ENCODE results near the gene MED9. TPM values are rescaled to one million over a fixed set of nuclear protein-coding genes. Genes with fewer than 3 reads are reported as not detected.

Gene MED9
- total RNA-seq, 2 donors from 2014 or later, result 18.4 to 20.5 TPM

- Histone ChIP-seq H3K4me3 (ENCODE audit: low read length) (no peak overlapping the region), H3K27me3 (ENCODE audit: control insufficient read depth, insufficient read depth, low read length, poor library complexity, severe bottlenecking) (no peaks in the 10 kb centered on the region), H3K36me3 (ENCODE audit: control insufficient read depth, insufficient read depth, low read length) (no peaks in the 10 kb centered on the region), H3K27ac (ENCODE audit: low read depth, low read length) (no peak overlapping the region), H3K9ac (ENCODE audit: extremely low read depth, low read length, poor library complexity, severe bottlenecking) (no peak overlapping the region), H3K9me3 (ENCODE audit: control insufficient read depth, low read length) (no peaks in the 10 kb centered on the region), H3K4me1 (ENCODE audit: control insufficient read depth, insufficient read depth, low read length) (peaks cover 3% of the 10 kb centered on the region)
- Mint-ChIP-seq H3K27me3 (ENCODE audit: insufficient read depth) (no peaks in the 10 kb centered on the region), H3K27ac (no peak overlapping the region), H3K4me3 (no peak overlapping the region), H3K4me1 (peaks cover 3% of the 10 kb centered on the region), H3K9me3 (no peaks in the 10 kb centered on the region), H3K36me3 (ENCODE audit: low read depth) (no peaks in the 10 kb centered on the region)
- no peak for DNase-seq
- TF ChIP-seq, protein P1, sequence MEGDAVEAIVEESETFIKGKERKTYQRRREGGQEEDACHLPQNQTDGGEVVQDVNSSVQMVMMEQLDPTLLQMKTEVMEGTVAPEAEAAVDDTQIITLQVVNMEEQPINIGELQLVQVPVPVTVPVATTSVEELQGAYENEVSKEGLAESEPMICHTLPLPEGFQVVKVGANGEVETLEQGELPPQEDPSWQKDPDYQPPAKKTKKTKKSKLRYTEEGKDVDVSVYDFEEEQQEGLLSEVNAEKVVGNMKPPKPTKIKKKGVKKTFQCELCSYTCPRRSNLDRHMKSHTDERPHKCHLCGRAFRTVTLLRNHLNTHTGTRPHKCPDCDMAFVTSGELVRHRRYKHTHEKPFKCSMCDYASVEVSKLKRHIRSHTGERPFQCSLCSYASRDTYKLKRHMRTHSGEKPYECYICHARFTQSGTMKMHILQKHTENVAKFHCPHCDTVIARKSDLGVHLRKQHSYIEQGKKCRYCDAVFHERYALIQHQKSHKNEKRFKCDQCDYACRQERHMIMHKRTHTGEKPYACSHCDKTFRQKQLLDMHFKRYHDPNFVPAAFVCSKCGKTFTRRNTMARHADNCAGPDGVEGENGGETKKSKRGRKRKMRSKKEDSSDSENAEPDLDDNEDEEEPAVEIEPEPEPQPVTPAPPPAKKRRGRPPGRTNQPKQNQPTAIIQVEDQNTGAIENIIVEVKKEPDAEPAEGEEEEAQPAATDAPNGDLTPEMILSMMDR (conservative IDR thresholded peaks at IDR 0.05), result no peak
- WGBS, 2 experiments (ENCODE audit: insufficient coverage in 1 of 2, insufficient read length in 1 of 2), result 94 to 96% methylated on average over 11 to 15 of the region's 15 CpGs
Observed at GRCh38 chr17:17536702-17537101, 59.9 kb downstream of the MED9 start.

GRCh38 chr17:17537311-17538099, 60.7 kb downstream of the MED9 start:
- H3K4me1 Mint-ChIP-seq, result peaks cover 3% of the 10 kb centered on the region
- H3K27ac Mint-ChIP-seq, result no peak overlapping the region
- no peak overlapping the region for H3K4me3 ChIP-seq (ENCODE audit: low read length)
- TF ChIP-seq, protein P1 (conservative IDR thresholded peaks at IDR 0.05), result no peak
- H3K4me3 Mint-ChIP-seq, result no peak overlapping the region
- no peaks in the 10 kb centered on the region for H3K27me3 ChIP-seq (ENCODE audit: control insufficient read depth, insufficient read depth, low read length, poor library complexity, severe bottlenecking)
- no peak for DNase-seq
- no peaks in the 10 kb centered on the region for H3K27me3 Mint-ChIP-seq (ENCODE audit: insufficient read depth)
- H3K4me1 ChIP-seq (ENCODE audit: control insufficient read depth, insufficient read depth, low read length), result peaks cover 3% of the 10 kb centered on the region
- H3K27ac ChIP-seq (ENCODE audit: low read depth, low read length), result no peak overlapping the region
- H3K9me3 ChIP-seq (ENCODE audit: control insufficient read depth, low read length), result no peaks in the 10 kb centered on the region
- H3K9ac ChIP-seq (ENCODE audit: extremely low read depth, low read length, poor library complexity, severe bottlenecking), result no peak overlapping the region
- WGBS, 2 experiments (ENCODE audit: insufficient coverage in 1 of 2, insufficient read length in 1 of 2), result 88 to 91% methylated on average over 7 to 15 of the region's 15 CpGs
- no peaks in the 10 kb centered on the region for H3K36me3 ChIP-seq (ENCODE audit: control insufficient read depth, insufficient read depth, low read length)
- no peaks in the 10 kb centered on the region for H3K9me3 Mint-ChIP-seq
- no peaks in the 10 kb centered on the region for H3K36me3 Mint-ChIP-seq (ENCODE audit: low read depth)

DNA sequence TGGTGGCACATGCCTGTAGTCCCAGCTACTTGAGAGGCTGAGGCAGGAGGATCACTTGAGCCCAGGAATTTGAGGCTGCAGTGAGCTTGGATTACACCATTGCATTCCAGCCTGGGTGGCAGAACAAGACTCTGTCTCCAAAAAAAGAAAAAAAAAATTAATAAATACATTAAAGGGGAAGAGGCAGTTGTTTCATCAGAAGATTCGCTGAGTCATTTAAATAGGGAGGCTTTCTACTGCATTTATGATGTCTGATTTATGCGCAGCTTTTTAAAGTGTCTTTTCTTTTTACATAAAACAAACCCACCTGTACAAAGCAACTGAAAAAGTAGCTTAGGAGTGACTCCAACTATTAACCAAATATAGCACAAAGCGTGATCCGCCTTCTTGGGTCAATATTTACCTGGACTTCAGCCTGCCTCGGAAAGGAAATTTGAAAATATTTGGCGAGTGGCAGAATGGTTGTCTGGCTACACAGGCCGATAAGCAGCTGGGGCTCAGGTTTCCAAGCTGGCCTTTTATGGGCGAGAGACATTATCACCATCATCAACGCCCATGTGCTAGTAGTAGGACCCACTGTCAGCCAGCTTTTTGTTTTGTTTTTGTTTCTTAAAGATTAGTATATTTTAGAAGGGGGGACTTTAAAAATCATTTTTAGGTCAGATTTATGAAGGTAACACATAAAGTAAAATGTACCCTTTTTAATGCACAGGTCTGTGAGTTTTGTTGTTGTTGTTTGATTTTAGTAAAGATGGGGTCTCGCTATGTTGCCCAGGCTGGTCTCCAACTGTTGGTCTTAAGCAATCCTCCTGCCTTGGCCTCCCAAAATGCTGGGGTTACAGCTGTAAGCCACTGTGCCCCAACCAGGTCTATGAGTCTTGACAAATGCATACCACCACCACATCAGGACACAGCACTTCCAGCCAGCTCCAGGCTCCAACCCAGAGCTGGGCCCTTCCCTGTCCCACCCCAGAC, 61.9 kb downstream of the MED9 start:
- H3K4me1 ChIP-seq (ENCODE audit: control insufficient read depth, insufficient read depth, low read length), result peaks cover 3% of the 10 kb centered on the region
- no peaks in the 10 kb centered on the region for H3K9me3 Mint-ChIP-seq
- no peaks in the 10 kb centered on the region for H3K9me3 ChIP-seq (ENCODE audit: control insufficient read depth, low read length)
- no peaks in the 10 kb centered on the region for H3K36me3 ChIP-seq (ENCODE audit: control insufficient read depth, insufficient read depth, low read length)
- no peak overlapping the region for H3K4me3 ChIP-seq (ENCODE audit: low read length)
- no peak overlapping the region for H3K9ac ChIP-seq (ENCODE audit: extremely low read depth, low read length, poor library complexity, severe bottlenecking)
- DNase-seq, result no peak
- H3K27ac ChIP-seq (ENCODE audit: low read depth, low read length), result no peak overlapping the region
- peaks cover 3% of the 10 kb centered on the region for H3K4me1 Mint-ChIP-seq
- H3K36me3 Mint-ChIP-seq (ENCODE audit: low read depth), result no peaks in the 10 kb centered on the region
- TF ChIP-seq, protein P1 (conservative IDR thresholded peaks at IDR 0.05), result no peak
- 91 to 96% methylated on average over 7 to 10 of the region's 10 CpGs for WGBS, 2 experiments (ENCODE audit: insufficient coverage in 1 of 2, insufficient read length in 1 of 2)
- H3K27me3 ChIP-seq (ENCODE audit: control insufficient read depth, insufficient read depth, low read length, poor library complexity, severe bottlenecking), result no peaks in the 10 kb centered on the region
- no peak overlapping the region for H3K4me3 Mint-ChIP-seq
- no peak overlapping the region for H3K27ac Mint-ChIP-seq
- H3K27me3 Mint-ChIP-seq (ENCODE audit: insufficient read depth), result no peaks in the 10 kb centered on the region
